Measurements from ENCODE around the gene NPC1. TPM values are rescaled to one million over a fixed set of nuclear protein-coding genes. Genes with fewer than 3 reads are reported as not detected.
A peak's percentile ranks its signal among the peaks of the same experiment; 100 is the strongest.

The NPC1 gene
- polyA plus RNA-seq, 3 donors = 7.5 to 17.9 (median 17.7) TPM

DNA sequence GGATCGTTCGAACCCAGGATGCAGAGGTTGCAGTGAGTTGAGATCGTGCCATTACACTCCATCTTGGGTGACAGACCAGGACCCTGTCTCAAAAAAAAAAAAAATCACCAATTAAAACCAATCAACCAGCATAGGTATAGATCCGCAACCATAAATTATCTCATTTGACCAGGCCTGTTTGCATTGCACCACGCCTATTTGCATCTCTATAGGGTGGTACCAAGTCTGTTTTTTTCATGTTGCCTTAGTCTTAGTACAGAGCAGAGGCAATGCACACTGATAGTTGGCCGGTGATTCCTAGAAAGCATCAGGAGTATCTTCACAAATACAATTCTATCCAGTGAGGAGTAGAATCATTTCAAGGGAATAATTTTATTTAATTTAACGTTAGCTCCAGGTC lies 9.3 kb upstream of the NPC1 start:
- Mint-ChIP-seq H3K36me3 (peaks cover 1 to 2% of the 10 kb centered on the region in 2 donors), H3K27ac (peak overlapping the region in 5 of 7 donors; percentile 76 to 91 (median 84)), H3K9me3 (peaks cover 0 to 4% (median 0%) of the 10 kb centered on the region in 7 donors), H3K4me1 (peaks cover 37% of the 10 kb centered on the region), H3K4me3 (no peak overlapping the region), H3K27me3 (ENCODE audit: low read depth in 3 of 3) (peaks cover 0 to 7% (median 1%) of the 10 kb centered on the region in 3 donors)
- no CpG with 5 or more reads among the region's 7 CpGs for WGBS (ENCODE audit: insufficient coverage)
- TF ChIP-seq, protein P1, sequence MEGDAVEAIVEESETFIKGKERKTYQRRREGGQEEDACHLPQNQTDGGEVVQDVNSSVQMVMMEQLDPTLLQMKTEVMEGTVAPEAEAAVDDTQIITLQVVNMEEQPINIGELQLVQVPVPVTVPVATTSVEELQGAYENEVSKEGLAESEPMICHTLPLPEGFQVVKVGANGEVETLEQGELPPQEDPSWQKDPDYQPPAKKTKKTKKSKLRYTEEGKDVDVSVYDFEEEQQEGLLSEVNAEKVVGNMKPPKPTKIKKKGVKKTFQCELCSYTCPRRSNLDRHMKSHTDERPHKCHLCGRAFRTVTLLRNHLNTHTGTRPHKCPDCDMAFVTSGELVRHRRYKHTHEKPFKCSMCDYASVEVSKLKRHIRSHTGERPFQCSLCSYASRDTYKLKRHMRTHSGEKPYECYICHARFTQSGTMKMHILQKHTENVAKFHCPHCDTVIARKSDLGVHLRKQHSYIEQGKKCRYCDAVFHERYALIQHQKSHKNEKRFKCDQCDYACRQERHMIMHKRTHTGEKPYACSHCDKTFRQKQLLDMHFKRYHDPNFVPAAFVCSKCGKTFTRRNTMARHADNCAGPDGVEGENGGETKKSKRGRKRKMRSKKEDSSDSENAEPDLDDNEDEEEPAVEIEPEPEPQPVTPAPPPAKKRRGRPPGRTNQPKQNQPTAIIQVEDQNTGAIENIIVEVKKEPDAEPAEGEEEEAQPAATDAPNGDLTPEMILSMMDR (IDR thresholded peaks at IDR 0.05) = no peak
- Histone ChIP-seq H3K36me3 (replicated peaks in 1 of 2; ENCODE audit: control insufficient read depth in 1 of 2, insufficient read depth in 2 of 2, low read length in 2 of 2) (no peaks in the 10 kb centered on the region), H3K9me3 (replicated peaks in 1 of 2; ENCODE audit: control insufficient read depth in 1 of 2, insufficient read depth in 1 of 2, low read length in 2 of 2) (no peaks in the 10 kb centered on the region), H3K4me2 (replicated peaks; ENCODE audit: extremely low read depth, low read length, poor library complexity, severe bottlenecking) (no peak overlapping the region), H3K79me2 (ENCODE audit: insufficient read depth, low read length) (no peaks in the 10 kb centered on the region), H3K4me1 (ENCODE audit: control insufficient read depth in 1 of 2, insufficient read depth in 2 of 2, low read length in 2 of 2) (peaks cover 26 to 34% of the 10 kb centered on the region in 2 donors), H4K20me1 (ENCODE audit: insufficient read depth, low read length) (no peaks in the 10 kb centered on the region), H3K9ac (ENCODE audit: insufficient read depth, low read length, poor library complexity, severe bottlenecking) (no peak overlapping the region), H2AFZ (ENCODE audit: insufficient read depth, low read depth, low read length, poor library complexity, severe bottlenecking) (no peak overlapping the region), H3K27me3 (ENCODE audit: control insufficient read depth in 2 of 2, insufficient read depth in 2 of 2, low read length in 2 of 2) (no peaks in the 10 kb centered on the region), H3K4me3 (replicated peaks in 1 of 3; ENCODE audit: low read depth in 2 of 3, low read length in 3 of 3) (no peak overlapping the region), H3K27ac (ENCODE audit: low read depth in 1 of 2, low read length in 2 of 2) (no peak overlapping the region)
- DNase-seq = no peak
- intact Hi-C loops (cut with micrococcal nuclease) = no loop called here

DNA sequence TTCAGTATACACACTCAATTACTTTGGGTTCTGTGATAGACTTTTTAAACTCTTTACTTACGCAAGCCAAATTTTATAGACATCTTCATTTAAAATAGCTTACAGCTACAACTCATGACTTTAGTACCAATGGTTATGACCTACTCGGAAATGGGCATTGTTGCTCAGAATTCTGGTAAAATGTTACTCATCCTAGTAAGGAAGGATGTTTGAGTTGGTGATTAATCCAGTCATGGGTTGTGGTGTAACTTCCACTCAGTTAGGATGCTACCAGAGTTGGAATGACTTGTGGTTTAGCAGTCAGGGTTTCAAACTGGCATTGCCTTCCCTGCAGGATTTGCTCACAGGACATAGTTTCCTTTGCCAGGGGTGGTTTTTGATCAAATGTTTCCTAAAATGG lies 7.4 kb upstream of the NPC1 start:
- Histone ChIP-seq H3K36me3 (replicated peaks in 1 of 2; ENCODE audit: control insufficient read depth in 1 of 2, insufficient read depth in 2 of 2, low read length in 2 of 2) (no peaks in the 10 kb centered on the region), H3K27ac (ENCODE audit: low read depth in 1 of 2, low read length in 2 of 2) (peak overlapping the region in 1 of 2 donors; percentile 73), H3K9me3 (replicated peaks in 1 of 2; ENCODE audit: control insufficient read depth in 1 of 2, insufficient read depth in 1 of 2, low read length in 2 of 2) (no peaks in the 10 kb centered on the region), H3K4me1 (ENCODE audit: control insufficient read depth in 1 of 2, insufficient read depth in 2 of 2, low read length in 2 of 2) (peaks cover 26 to 34% of the 10 kb centered on the region in 2 donors), H4K20me1 (ENCODE audit: insufficient read depth, low read length) (no peaks in the 10 kb centered on the region), H3K4me2 (replicated peaks; ENCODE audit: extremely low read depth, low read length, poor library complexity, severe bottlenecking) (no peak overlapping the region), H3K4me3 (replicated peaks in 1 of 3; ENCODE audit: low read depth in 2 of 3, low read length in 3 of 3) (no peak overlapping the region), H3K79me2 (ENCODE audit: insufficient read depth, low read length) (no peaks in the 10 kb centered on the region), H3K27me3 (ENCODE audit: control insufficient read depth in 2 of 2, insufficient read depth in 2 of 2, low read length in 2 of 2) (no peaks in the 10 kb centered on the region), H3K9ac (ENCODE audit: insufficient read depth, low read length, poor library complexity, severe bottlenecking) (no peak overlapping the region), H2AFZ (ENCODE audit: insufficient read depth, low read depth, low read length, poor library complexity, severe bottlenecking) (no peak overlapping the region)
- DNase-seq = peak; percentile 81 to 91 (median 86)
- H3K27ac Mint-ChIP-seq = peak overlapping the region; percentile 51 to 94 (median 81)
- peaks cover 1 to 2% of the 10 kb centered on the region in 2 donors for H3K36me3 Mint-ChIP-seq
- H3K9me3 Mint-ChIP-seq = peaks cover 0 to 4% (median 0%) of the 10 kb centered on the region in 7 donors
- H3K4me3 Mint-ChIP-seq = no peak overlapping the region
- H3K4me1 Mint-ChIP-seq = peaks cover 37% of the 10 kb centered on the region
- TF ChIP-seq, protein P1 (IDR thresholded peaks at IDR 0.05) = no peak
- 40% methylated on average over 1 of the region's 2 CpGs for WGBS (ENCODE audit: insufficient coverage)
- intact Hi-C loops (cut with micrococcal nuclease) = no loop called here
- peaks cover 0 to 10% (median 1%) of the 10 kb centered on the region in 3 donors for H3K27me3 Mint-ChIP-seq (ENCODE audit: low read depth in 3 of 3)

Measured in CD14-positive monocyte (primary cell).